ENCODE measurements around the gene BPIFB2.

DNA sequence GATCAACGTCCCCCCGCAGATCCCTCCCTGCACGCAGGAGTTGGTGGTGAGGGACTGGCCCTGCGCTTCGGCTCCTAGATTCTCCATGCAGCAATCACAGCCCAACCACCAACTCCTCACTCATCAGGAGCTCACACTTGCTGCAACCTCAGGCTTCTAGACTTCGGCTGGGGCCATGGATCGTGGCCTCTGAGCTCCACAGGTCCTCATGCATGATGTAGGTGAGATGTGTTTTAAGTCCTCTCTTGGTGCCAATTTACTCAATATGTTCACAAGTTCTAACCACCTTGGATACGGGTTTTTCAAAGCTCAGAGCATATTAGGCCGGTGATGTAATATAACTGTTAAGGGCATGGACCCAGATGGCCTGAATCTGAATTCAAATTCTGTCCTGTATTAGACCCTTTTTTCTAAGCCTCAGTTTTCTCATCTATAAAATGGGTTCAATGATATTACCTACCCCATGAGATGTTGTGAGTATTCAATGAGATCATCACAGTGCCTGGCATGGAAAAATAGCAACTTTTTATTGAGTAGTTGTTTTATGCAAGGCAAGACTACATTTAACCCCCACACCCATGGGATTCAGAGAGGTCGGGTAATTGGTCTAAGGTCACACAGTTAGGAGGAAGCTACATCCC is 34.3 kb upstream of the BPIFB2 start:
- no peak for TF ChIP-seq POLR2A (IDR thresholded peaks at IDR 0.05)
- TF ChIP-seq, protein P1, sequence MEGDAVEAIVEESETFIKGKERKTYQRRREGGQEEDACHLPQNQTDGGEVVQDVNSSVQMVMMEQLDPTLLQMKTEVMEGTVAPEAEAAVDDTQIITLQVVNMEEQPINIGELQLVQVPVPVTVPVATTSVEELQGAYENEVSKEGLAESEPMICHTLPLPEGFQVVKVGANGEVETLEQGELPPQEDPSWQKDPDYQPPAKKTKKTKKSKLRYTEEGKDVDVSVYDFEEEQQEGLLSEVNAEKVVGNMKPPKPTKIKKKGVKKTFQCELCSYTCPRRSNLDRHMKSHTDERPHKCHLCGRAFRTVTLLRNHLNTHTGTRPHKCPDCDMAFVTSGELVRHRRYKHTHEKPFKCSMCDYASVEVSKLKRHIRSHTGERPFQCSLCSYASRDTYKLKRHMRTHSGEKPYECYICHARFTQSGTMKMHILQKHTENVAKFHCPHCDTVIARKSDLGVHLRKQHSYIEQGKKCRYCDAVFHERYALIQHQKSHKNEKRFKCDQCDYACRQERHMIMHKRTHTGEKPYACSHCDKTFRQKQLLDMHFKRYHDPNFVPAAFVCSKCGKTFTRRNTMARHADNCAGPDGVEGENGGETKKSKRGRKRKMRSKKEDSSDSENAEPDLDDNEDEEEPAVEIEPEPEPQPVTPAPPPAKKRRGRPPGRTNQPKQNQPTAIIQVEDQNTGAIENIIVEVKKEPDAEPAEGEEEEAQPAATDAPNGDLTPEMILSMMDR (IDR thresholded peaks at IDR 0.05): no peak
- no peak for TF ChIP-seq POLR2AphosphoS5 (IDR thresholded peaks at IDR 0.05; ENCODE audit: insufficient read depth in 1 of 2, low read depth in 1 of 2)
